GM19035 (cell line): Measurements from ENCODE around the gene TPCN2.

Source experiments
- ATAC-seq: cut with Tn5 transposase; IDR thresholded peaks from one replicate; pipeline ENCODE4 v1.9.1; 2021; ENCODE audit not compliant: unreplicated experiment

The TPCN2 gene

DNA sequence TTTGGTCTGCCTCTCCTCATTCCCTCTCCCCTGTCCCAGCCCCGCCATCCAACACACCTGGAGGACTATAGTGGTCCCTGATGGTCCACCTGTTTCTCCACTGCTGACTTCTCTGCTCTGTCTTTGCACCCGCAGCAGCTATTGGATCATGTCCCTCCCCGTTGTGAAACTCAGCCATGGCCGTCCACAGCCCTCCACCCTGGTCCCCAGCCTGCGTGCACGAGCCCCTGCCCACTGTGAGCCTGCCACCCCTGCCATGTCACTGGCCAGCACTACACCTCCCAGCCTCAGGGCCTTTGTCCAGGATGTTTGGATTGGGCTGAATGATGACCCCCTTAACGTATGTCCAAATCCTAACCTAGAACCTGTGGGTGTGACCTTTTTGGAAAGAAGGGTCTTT is 59.3 kb downstream of the TPCN2 start:
- no peak for ATAC-seq

GRCh38 chr11:69108559-69108958 is 59.8 kb downstream of the TPCN2 start:
- ATAC-seq = no peak

DNA sequence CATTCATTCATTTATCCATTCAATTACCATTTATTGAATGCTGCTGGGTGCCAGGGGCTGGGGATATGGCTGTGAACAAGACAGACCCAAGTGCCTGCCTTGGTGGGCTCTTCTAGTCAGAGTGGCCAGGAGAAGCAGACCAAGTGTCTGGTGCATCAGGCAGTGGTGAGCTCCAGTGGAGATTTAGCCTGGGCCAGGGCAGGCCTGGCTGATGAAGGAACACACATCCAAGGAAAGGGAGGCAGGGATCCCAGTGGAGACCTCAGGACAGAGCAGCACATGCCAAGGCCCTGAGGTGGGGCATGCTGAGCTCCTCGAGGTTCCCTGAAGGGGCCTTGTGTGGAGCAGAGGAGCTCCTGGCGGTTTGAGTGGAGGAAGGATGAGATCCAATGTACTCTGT is 60.4 kb downstream of the TPCN2 start:
- no peak for ATAC-seq

DNA sequence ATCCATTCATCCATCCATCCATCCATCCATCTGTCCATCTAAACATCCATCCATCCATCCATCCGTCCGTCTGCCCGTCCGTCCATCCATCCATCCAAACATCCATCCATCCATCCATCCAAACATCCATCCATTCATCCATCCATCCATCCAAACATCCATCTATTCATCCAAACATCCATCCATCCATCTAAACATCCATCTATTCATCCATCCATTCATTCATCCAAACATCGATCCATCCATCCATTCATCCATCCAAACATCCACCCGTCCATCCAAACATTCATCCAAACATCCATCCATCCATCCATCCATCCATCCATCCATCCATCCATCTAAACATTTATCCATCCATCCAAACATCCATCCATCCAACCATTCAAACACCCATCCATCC is 61.7 kb downstream of the TPCN2 start:
- ATAC-seq = no peak

DNA sequence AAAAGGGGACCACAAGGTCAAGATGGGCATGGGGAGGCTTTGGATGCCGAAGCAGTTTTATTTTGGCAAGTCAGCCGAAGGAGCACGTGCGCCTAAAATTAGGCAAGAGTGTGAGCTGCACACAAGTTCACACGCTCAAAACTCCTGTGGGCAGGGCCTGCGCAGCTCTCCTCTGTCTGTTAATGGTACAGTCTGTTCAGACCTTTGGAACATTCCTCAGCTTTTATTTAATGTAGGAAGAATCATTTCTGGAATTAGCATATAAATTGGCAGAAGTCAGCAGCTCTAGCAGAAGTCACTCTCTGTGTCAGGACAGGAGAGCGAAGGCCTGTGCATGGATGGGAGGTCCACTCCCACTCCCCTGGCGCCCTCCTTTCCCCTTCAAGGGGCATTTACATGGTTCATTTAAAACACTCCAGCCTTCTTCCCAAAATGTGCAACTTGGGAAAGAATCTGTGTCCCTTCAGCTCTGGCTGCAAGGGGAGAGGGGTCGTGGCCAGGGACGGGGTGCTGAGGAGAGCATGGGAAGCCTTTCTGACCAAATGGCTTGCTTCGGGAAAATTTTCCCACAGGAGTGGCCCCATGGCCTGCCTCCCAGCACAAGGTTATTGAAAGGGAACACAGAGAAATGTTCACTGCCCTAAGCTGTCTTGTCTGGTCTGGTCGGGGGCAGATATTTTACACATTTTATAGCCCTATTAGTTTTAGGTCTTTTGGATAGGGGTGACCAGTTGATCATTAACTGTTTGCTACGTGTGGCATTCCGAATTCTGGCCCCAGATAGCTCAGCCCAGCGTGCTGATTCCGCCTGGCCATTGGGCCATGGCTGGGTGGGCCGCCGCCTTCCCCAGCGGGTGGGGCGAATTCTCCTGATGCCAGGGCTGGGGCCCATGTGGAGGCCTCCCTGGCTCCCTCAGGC is 63.2 kb downstream of the TPCN2 start:
- ATAC-seq = no peak

- ATAC-seq = no peak
Measured at GRCh38 chr11:69113226-69113625, 64.5 kb downstream of the TPCN2 start.

- ATAC-seq = no peak
Measured at GRCh38 chr11:69113646-69114340, 65.1 kb downstream of the TPCN2 start.

GRCh38 chr11:69114362-69114761 is 65.6 kb downstream of the TPCN2 start:
- no peak for ATAC-seq

- ATAC-seq = no peak
Measured at GRCh38 chr11:69114811-69115523, 66.2 kb downstream of the TPCN2 start.

- ATAC-seq = no peak
Measured at GRCh38 chr11:69115586-69116560, 67.1 kb downstream of the TPCN2 start.

GRCh38 chr11:69116671-69117070 is 67.9 kb downstream of the TPCN2 start:
- no peak for ATAC-seq

- no peak for ATAC-seq
Measured at GRCh38 chr11:69119190-69119589, 70.5 kb downstream of the TPCN2 start.

DNA sequence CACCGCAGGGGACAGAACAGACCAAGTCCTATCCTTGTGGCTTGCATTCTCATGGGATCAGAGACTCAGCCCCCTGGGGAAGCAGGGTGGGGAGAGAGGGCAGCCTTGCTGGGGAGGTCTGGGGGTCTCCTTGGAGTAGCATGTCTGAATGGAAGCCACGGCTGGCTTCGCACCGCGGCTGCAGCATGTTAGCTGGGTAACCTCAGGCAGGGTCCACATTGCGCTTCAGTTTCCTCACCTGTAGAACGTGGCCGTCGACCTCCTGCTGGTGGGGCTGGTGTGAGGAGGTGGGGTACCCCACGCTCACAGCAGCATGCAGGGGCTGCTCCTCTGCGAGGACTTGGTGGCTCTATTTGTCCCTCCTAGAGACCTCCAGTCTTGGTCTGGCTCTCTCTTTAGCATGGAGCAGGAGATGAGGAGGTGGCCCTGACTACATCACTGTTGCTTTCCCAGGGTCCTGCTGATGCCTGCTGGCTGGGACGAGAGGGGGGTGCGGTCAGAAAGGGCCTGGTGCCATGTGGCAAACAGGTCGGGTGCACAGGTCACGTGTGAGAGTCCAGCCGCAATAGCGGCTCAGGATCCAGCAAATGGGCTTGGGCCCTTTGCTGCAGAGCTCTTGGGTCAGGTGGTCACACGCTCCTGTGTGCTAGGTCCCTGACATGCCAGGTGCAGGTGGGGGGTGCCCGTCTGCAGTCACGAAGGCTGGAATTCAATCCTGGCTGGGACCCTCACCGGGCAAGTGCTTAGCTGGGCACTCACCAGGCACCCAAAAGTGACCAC is 71.6 kb downstream of the TPCN2 start:
- ATAC-seq = no peak

GRCh38 chr11:69121021-69121420 is 72.3 kb downstream of the TPCN2 start:
- no peak for ATAC-seq

DNA sequence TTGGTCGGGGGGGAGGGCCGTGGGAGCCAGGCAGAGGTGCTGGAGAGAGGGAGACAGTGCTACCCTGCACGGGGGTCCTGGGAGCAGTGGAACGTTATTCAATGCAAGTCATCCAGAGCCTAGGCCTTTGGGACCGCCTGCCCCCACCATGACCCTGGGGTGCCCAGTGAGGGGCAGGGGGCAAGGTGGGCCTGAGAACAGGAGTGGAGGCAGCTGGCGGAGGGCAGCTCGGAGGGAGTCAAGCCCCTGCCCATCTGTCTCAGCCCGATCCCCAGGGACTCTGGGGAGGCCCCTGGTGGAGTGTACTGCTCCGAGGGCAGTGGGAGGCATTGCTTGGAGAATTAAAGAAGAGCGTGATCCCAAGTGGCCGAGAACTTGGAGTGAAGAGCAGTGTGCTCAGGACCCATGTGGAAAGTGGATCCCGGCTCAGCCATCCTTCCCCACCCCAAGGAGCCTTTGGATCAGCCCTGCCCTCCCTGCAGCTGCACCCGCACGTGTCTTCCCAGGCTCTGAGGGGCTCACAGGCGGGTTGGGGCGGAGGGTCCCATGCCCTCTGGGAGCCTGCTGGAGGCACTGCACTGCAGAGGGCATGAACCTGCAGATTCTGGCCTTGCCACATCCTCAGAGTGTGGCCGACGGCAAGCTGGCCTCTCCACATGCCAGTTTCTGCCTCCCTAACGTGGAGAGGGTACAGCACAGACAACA is 73.0 kb downstream of the TPCN2 start:
- no peak for ATAC-seq

DNA sequence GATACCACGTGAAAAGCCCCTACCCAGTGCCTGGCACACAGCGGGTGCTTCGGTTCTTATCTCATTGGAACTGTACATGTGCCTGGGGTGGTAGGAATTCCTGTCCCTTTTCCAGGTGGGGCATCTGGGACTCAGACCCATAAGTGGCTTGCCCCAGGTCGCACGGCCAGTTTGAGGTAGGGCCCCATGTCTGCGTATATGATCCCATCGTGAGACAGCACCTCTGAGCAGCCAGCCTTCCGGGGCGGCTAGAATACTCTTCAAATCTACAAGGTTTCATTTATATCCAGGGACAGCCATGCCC is 73.5 kb downstream of the TPCN2 start:
- no peak for ATAC-seq

DNA sequence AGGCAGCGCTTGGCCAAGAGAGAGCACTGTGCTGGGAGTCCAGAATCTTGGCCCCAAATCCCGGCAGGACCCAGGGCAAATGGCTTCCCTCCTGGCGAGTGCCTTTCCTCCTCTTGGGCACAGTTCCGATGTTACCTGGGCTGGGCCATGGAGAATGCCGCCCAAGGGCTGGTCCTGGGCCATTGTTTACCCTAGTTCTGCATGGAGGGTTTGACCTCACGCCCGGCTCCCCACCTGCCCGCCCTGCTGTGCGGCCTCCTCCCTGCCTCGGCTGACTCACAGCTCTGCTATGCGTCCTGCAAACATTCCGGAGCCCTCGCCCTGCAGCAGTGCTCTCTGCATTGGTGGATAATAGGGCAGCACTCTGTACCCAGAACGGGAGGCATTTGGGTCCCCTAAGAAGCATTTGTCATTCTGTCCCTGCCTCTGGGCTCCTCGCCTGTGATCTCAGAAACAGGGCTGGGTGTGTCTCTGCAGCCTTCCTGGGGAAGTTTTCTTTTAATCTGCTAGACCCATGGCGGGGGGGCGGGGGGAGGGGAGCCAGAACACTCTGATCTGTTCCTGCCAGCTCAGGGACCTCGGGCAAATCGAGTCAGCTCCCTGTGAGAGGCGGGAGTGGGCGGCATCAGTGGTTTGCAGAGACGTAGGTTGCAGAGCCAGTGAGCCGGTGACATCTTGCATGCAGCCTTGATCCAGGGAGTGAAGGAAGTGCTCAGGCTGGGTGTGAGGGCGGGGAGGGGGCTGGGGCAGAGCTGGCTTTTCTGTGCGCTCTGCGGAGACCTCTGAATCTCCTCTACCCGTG is 74.1 kb downstream of the TPCN2 start:
- no peak for ATAC-seq
